GM12878 (cell line): ENCODE data around the gene CCDC12. TPM values are rescaled to one million over a fixed set of nuclear protein-coding genes. Genes with fewer than 3 reads are reported as not detected.

Experiments
- ATF2 ChIP-seq: IDR thresholded peaks from 2 replicates; pipeline ENCODE4 v1.6.1; 2012; ENCODE audit warnings: low read length, inconsistent platforms
- BCL3 ChIP-seq: IDR thresholded peaks from 2 replicates; pipeline ENCODE4 v1.6.1; 2011; ENCODE audit warnings: borderline replicate concordance, low read depth, mild to moderate bottlenecking, moderate library complexity, low read length; ENCODE audit not compliant: insufficient read depth, poor library complexity, severe bottlenecking
- BHLHE40 ChIP-seq, 2 experiments: fragments of 450-650 bp in 1 of 2; IDR thresholded peaks; 2 replicates each; pipeline ENCODE4 v1.6.1; 2011 to 2017; ENCODE audit warnings: low read depth in 2 of 2, borderline replicate concordance in 1 of 2, improper control_type of control experiment in 1 of 2, low read length in 1 of 2, mild to moderate bottlenecking in 1 of 2
- BMI1 ChIP-seq: fragments of 450-650 bp; IDR thresholded peaks from 2 replicates; pipeline ENCODE4 v1.6.1; 2016; ENCODE audit warnings: mild to moderate bottlenecking, moderate library complexity, borderline replicate concordance
- CBX5 ChIP-seq: sonication (generic); IDR thresholded peaks from 2 replicates; pipeline ENCODE4 v1.6.1; 2016; ENCODE audit warnings: low read depth, moderate library complexity, mild to moderate bottlenecking, inconsistent platforms
- CEBPB ChIP-seq, 2 experiments: fragments of 150-350 bp in 1 of 2; IDR thresholded peaks; 2 replicates each; pipeline ENCODE4 v1.6.1; 2012 to 2014; ENCODE audit warnings: low read depth in 2 of 2, low read length in 2 of 2, borderline replicate concordance in 1 of 2, inconsistent platforms in 1 of 2
- CREB1 ChIP-seq: IDR thresholded peaks from 2 replicates; pipeline ENCODE4 v1.6.1; 2012; ENCODE audit warnings: low read depth, mild to moderate bottlenecking, inconsistent platforms
- CREM ChIP-seq: IDR thresholded peaks from 2 replicates; pipeline ENCODE4 v1.6.1; 2014; ENCODE audit warnings: antibody characterized with exemption, low read depth
- ELK1 ChIP-seq: IDR thresholded peaks from 2 replicates; pipeline ENCODE4 v1.6.1; 2012; ENCODE audit warnings: low read depth, low read length, improper control_type of control experiment
- HCFC1 ChIP-seq: fragments of 150-350 bp; IDR thresholded peaks from 2 replicates; pipeline ENCODE4 v1.6.1; 2014; ENCODE audit warnings: low read length
- IKZF2 ChIP-seq, 2 experiments: fragments of 450-650 bp; IDR thresholded peaks; 2 replicates each; pipeline ENCODE4 v1.6.1; 2017; ENCODE audit warnings: mild to moderate bottlenecking in 2 of 2, moderate library complexity in 2 of 2
- JUNB ChIP-seq: IDR thresholded peaks from 2 replicates; pipeline ENCODE4 v1.6.1; 2016; ENCODE audit warnings: antibody characterized with exemption, mild to moderate bottlenecking
- MTA3 ChIP-seq: IDR thresholded peaks from 2 replicates; pipeline ENCODE4 v1.6.1; 2012; ENCODE audit warnings: low read length, inconsistent platforms, borderline replicate concordance
- PAX5 ChIP-seq: IDR thresholded peaks from 2 replicates; pipeline ENCODE4 v1.6.1; 2011; ENCODE audit warnings: low read depth, low read length, borderline replicate concordance
- POLR2A ChIP-seq: IDR thresholded peaks from 2 replicates; pipeline ENCODE4 v1.6.1; 2011; ENCODE audit warnings: low read depth, mild to moderate bottlenecking, low read length
- POLR2AphosphoS2 ChIP-seq: IDR thresholded peaks from 2 replicates; pipeline ENCODE4 v1.6.1; 2011; ENCODE audit warnings: low read depth, mild to moderate bottlenecking, low read length, improper control_type of control experiment, moderate library complexity
- POLR2AphosphoS5 ChIP-seq: IDR thresholded peaks from 2 replicates; pipeline ENCODE4 v1.6.1; 2011; ENCODE audit warnings: mild to moderate bottlenecking, low read length, inconsistent platforms
- RCOR1 ChIP-seq: conservative IDR thresholded peaks from 2 replicates; pipeline ENCODE4 v1.6.1; 2012; ENCODE audit warnings: low read depth, low read length, improper control_type of control experiment
- RELA ChIP-seq: fragments of 450-650 bp; IDR thresholded peaks from 2 replicates; pipeline ENCODE4 v1.8.0; 2014; ENCODE audit warnings: borderline replicate concordance; ENCODE audit not compliant: partially characterized antibody
- SIN3A ChIP-seq: IDR thresholded peaks from 2 replicates; pipeline ENCODE4 v1.6.1; 2012; ENCODE audit warnings: low read depth, low read length, improper control_type of control experiment
- ZNF207 ChIP-seq: fragments of 450-650 bp; IDR thresholded peaks from 2 replicates; pipeline ENCODE4 v1.6.1; 2014; ENCODE audit warnings: antibody characterized with exemption, mild to moderate bottlenecking, borderline replicate concordance
- ZNF687 ChIP-seq: fragments of 450-650 bp; IDR thresholded peaks from 2 replicates; pipeline ENCODE4 v1.6.1; 2017; ENCODE audit warnings: mild to moderate bottlenecking, moderate library complexity
- ZZZ3 ChIP-seq: IDR thresholded peaks from 2 replicates; pipeline ENCODE4 v1.6.1; 2011; ENCODE audit warnings: low read depth; ENCODE audit not compliant: control insufficient read depth, insufficient read length
- polyA plus RNA-seq, 11 experiments: library from polyadenylated mRNA; depleted of rRNA in 4 of 11; unstranded in 6 of 11; stranded (reverse) in 5 of 11; fragments of >200 nt; fragmentation: Nextera tagmentation in 4 of 11; fragmentation: Illumina TruSeq in 1 of 11; extraction: Ambion mirVana in 4 of 11; extraction: Trizol in 1 of 11; gene quantifications; 1 replicate in 1 of 11; 2 replicates in 10 of 11; pipeline versions ENCODE4 v1.2.1 to v1.2.3, GENCODE V29; 2011 to 2016; ENCODE audit warnings: inconsistent platforms in 2 of 11, missing spikeins in 2 of 11, low read depth in 1 of 11
- total RNA-seq, 4 experiments: library from RNA; depleted of rRNA in 3 of 4; stranded (reverse); fragments of >200 nt in 3 of 4; fragmentation: Illumina TruSeq in 1 of 4; extraction: Trizol in 1 of 4; gene quantifications; 2 replicates each; pipeline versions ENCODE4 v1.2.1 to v1.2.3, GENCODE V29; 2013 to 2021

The CCDC12 gene
- total and polyA plus RNA-seq, 10 of the 15 experiments (the other 5 are each of a cell fraction or from before 2014, with no cell fraction given), result 9.2 to 91.4 (median 61.3) TPM

- TF ChIP-seq ELK1, result peak; percentile 20; the same call in 1 of the 2 replicates
- TF ChIP-seq CBX5, result no peak
- peak; percentile 55 for TF ChIP-seq POLR2AphosphoS5
- TF ChIP-seq BCL3, result peak; percentile 45
- TF ChIP-seq JUNB, result no peak
- TF ChIP-seq BMI1, result no peak
- peak; percentile 34; the same call in 1 of the 2 replicates for TF ChIP-seq POLR2A
- TF ChIP-seq BHLHE40 (IDR thresholded peaks at IDR 0.05; ENCODE audit: borderline replicate concordance in 1 of 2, low read depth in 2 of 2, low read length in 1 of 2), result peak; percentile 53 to 54; a peak in 2 of 4 replicates
- no peak for TF ChIP-seq RCOR1
- peak; percentile 84; the same call in 1 of the 2 replicates for TF ChIP-seq ZNF687
- no peak for TF ChIP-seq CEBPB (IDR thresholded peaks at IDR 0.05; ENCODE audit: borderline replicate concordance in 1 of 2, low read depth in 2 of 2, low read length in 2 of 2)
- no peak for TF ChIP-seq RELA
- TF ChIP-seq PAX5, result peak; percentile 18; the same call in 1 of the 2 replicates
- TF ChIP-seq ATF2, result no peak
- peak; percentile 24; the same call in 1 of the 2 replicates for TF ChIP-seq POLR2AphosphoS2
- TF ChIP-seq CREB1, result no peak
- TF ChIP-seq ZNF207, result no peak
- TF ChIP-seq ZZZ3, result no peak
- 0 out of 2 replicates have a peak, but pooled peaks have one; percentile 29 for TF ChIP-seq SIN3A
- no peak for TF ChIP-seq CREM
- TF ChIP-seq MTA3, result no peak; the same call in 1 of the 2 replicates
- no peak for TF ChIP-seq IKZF2 (IDR thresholded peaks at IDR 0.05)
- TF ChIP-seq HCFC1, result no peak
Measured at GRCh38 chr3:47009225-47010110, 32.9 kb upstream of the CCDC12 start (continued).
